Measurements from ENCODE around the gene TBC1D14.

GRCh38 chr4:7066493-7066892 is 156.9 kb downstream of the TBC1D14 start:
- TF ChIP-seq CTCF (IDR thresholded peaks at IDR 0.05) (no peak), POLR2A (IDR thresholded peaks at IDR 0.05) (no peak)

All from heart left ventricle (tissue), 13 donors.